GM12865 (cell line): Measurements from ENCODE around the gene HECTD2.

ENCODE experiments used
- DNase-seq: peaks from one replicate; pipeline ENCODE4 v3.0.0; 2010; ENCODE audit warnings: low read depth
- H3K4me3 ChIP-seq: 2 replicates; pipeline ENCODE4 v1.5.1; 2011; ENCODE audit warnings: mild to moderate bottlenecking, low read depth, low read length, control low read depth
- CTCF ChIP-seq: IDR thresholded peaks from 2 replicates; pipeline ENCODE4 v1.5.1; 2011; ENCODE audit warnings: low read length, control low read depth, low read depth, inconsistent platforms; ENCODE audit not compliant: insufficient read depth; ENCODE audit errors: missing control alignments

The HECTD2 gene

GRCh38 chr10:91460681-91461080 lies 50.5 kb downstream of the HECTD2 start:
- H3K4me3 ChIP-seq: no peak overlapping the region
- no peak for DNase-seq
- TF ChIP-seq CTCF: no peak

GRCh38 chr10:91462423-91462822 lies 52.3 kb downstream of the HECTD2 start:
- H3K4me3 ChIP-seq: no peak overlapping the region
- TF ChIP-seq CTCF: no peak
- no peak for DNase-seq

GRCh38 chr10:91464500-91464899 lies 54.4 kb downstream of the HECTD2 start:
- DNase-seq: no peak
- H3K4me3 ChIP-seq: no peak overlapping the region
- no peak for TF ChIP-seq CTCF

GRCh38 chr10:91465261-91465660 lies 55.1 kb downstream of the HECTD2 start:
- H3K4me3 ChIP-seq: no peak overlapping the region
- TF ChIP-seq CTCF: no peak
- DNase-seq: no peak

- no peak for DNase-seq
- no peak for TF ChIP-seq CTCF
- no peak overlapping the region for H3K4me3 ChIP-seq
Measured at GRCh38 chr10:91467114-91467513, 57.0 kb downstream of the HECTD2 start.

- DNase-seq: no peak
- H3K4me3 ChIP-seq: no peak overlapping the region
- no peak for TF ChIP-seq CTCF
Measured at GRCh38 chr10:91471602-91472001, 61.5 kb downstream of the HECTD2 start.

- DNase-seq: no peak
Measured at GRCh38 chr10:91472911-91473310, 62.8 kb downstream of the HECTD2 start.

More at GRCh38 chr10:91472911-91473310, 62.8 kb downstream of the HECTD2 start:
- TF ChIP-seq CTCF: no peak
- H3K4me3 ChIP-seq: no peak overlapping the region
